SK-N-SH treated with all-trans-retinoic acid at 6 μM for 48 hours (cell line): Measurements from ENCODE around the gene CCNI2.

Experiments
- ATAC-seq: fragments of 200-7000 bp; cut with Tn5 transposase; 3 replicates; pipeline ENCODE4 v1.9.1; 2020; ENCODE audit warnings: mild to moderate bottlenecking, moderate library complexity
- ARNTL ChIP-seq: fragments of 450-650 bp; formaldehyde crosslinking; IDR thresholded peaks from 2 replicates; pipeline ENCODE4 v1.5.0; 2020; ENCODE audit warnings: low read depth, mild to moderate bottlenecking, moderate library complexity, borderline replicate concordance
- BACH2 ChIP-seq: fragments of 250-450 bp; sonication (Bioruptor Pico); IDR thresholded peaks from 2 replicates; pipeline ENCODE4 v1.9.0; 2021; ENCODE audit warnings: mild to moderate bottlenecking, borderline replicate concordance
- CSRNP3 ChIP-seq: fragments of 250-450 bp; sonication (Bioruptor Pico); IDR thresholded peaks from 2 replicates; pipeline ENCODE4 v1.5.1; 2021; ENCODE audit warnings: mild to moderate bottlenecking, moderate library complexity
- ESRRG ChIP-seq: fragments of 250-450 bp; sonication (Bioruptor Pico); IDR thresholded peaks from 2 replicates; pipeline ENCODE4 v1.6.1; 2021; ENCODE audit warnings: mild to moderate bottlenecking
- GLIS3 ChIP-seq: fragments of 250-450 bp; sonication (Bioruptor Pico); IDR thresholded peaks from 2 replicates; pipeline ENCODE4 v1.5.0; 2020; ENCODE audit warnings: mild to moderate bottlenecking, moderate library complexity
- ISL1 ChIP-seq: fragments of 250-450 bp; sonication (Bioruptor Pico); IDR thresholded peaks from 2 replicates; pipeline ENCODE4 v2.1.2; 2022; ENCODE audit warnings: mild to moderate bottlenecking, moderate library complexity
- OSR1 ChIP-seq: fragments of 250-450 bp; sonication (Bioruptor Pico); IDR thresholded peaks from 2 replicates; pipeline ENCODE4 v1.8.0; 2022; ENCODE audit warnings: moderate library complexity, mild to moderate bottlenecking, inconsistent platforms
- POU6F1 ChIP-seq: fragments of 250-450 bp; sonication (Bioruptor Pico); IDR thresholded peaks from 2 replicates; pipeline ENCODE4 v1.8.0; 2021; ENCODE audit warnings: low read depth, mild to moderate bottlenecking, moderate library complexity, borderline replicate concordance
- PPARA ChIP-seq: fragments of 250-450 bp; sonication (Bioruptor Pico); IDR thresholded peaks from 2 replicates; pipeline ENCODE4 v1.5.0; 2020; ENCODE audit warnings: mild to moderate bottlenecking, borderline replicate concordance
- RARB ChIP-seq: fragments of 250-450 bp; sonication (Bioruptor Pico); IDR thresholded peaks from 2 replicates; pipeline ENCODE4 v1.8.0; 2021; ENCODE audit warnings: mild to moderate bottlenecking, moderate library complexity
- SNAI2 ChIP-seq: fragments of 250-450 bp; sonication (Bioruptor Pico); IDR thresholded peaks from 2 replicates; pipeline ENCODE4 v1.5.0; 2020; ENCODE audit warnings: mild to moderate bottlenecking, moderate library complexity
- TOX ChIP-seq: fragments of 250-450 bp; sonication (Bioruptor Pico); IDR thresholded peaks from 2 replicates; pipeline ENCODE4 v1.8.0; 2021; ENCODE audit warnings: mild to moderate bottlenecking, moderate library complexity, borderline replicate concordance
- ZC3H10 ChIP-seq: fragments of 250-450 bp; sonication (Bioruptor Pico); IDR thresholded peaks from 2 replicates; pipeline ENCODE4 v1.5.1; 2021; ENCODE audit warnings: mild to moderate bottlenecking, moderate library complexity
- ZFP3 ChIP-seq: fragments of 250-450 bp; sonication (Bioruptor Pico); IDR thresholded peaks from 2 replicates; pipeline ENCODE4 v1.5.0; 2020; ENCODE audit warnings: mild to moderate bottlenecking, moderate library complexity
- ZFP30 ChIP-seq: fragments of 450-650 bp; formaldehyde crosslinking; IDR thresholded peaks from 2 replicates; pipeline ENCODE4 v1.5.0; 2022; ENCODE audit warnings: mild to moderate bottlenecking, moderate library complexity
- ZNF8 ChIP-seq: fragments of 450-650 bp; formaldehyde crosslinking; IDR thresholded peaks from 2 replicates; pipeline ENCODE4 v1.5.0; 2020; ENCODE audit warnings: mild to moderate bottlenecking, moderate library complexity
- TF ChIP-seq, protein P1 (sequence below): fragments of 250-450 bp; sonication (Bioruptor Pico); IDR thresholded peaks from 2 replicates; pipeline ENCODE4 v1.8.0; 2020; ENCODE audit warnings: mild to moderate bottlenecking, moderate library complexity, borderline replicate concordance

The CCNI2 gene

DNA sequence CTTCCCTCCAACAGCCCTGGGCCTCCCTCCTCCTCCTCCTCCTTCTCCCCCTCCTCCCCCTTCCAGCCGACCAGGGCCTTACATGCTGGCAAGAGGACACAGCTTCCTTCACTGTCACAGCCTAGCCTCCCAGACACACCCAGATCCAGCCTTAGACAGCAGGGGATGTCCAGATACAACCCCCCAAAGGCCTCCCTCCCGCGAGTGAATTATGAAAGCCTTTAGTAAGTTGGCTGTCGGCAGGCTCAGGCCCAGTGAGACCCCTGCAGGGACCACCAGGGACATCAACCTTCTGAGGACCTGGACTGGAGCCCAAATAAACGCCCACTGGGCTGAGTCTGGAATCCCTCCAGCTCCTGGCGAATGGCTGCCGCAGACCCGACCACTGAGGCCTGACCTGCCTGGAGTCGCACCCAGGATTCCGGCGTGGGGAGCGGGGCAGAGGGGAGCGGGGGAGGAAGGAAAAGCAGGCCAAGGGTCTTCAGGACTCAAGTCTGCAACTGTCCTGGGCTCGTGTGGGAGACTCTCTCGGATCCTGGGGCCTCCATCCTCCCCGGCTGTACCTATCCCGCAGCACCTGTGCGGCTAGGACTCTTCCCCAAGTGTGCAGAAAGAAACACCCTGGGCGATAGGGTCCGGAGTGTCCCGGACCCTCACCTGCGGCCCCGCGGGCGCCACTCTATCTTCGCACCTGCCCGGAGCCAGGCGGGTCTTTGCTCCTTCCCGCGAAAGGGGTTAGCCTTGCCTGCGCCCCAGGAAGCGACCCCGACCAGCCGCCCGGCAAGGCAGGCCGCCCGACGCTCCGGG, 29.1 kb downstream of the CCNI2 start:
- TF ChIP-seq SNAI2 (CRISPR knock-in tag) (no peak), ZFP3 (CRISPR knock-in tag) (no peak), PPARA (CRISPR knock-in tag) (no peak), ZFP30 (CRISPR knock-in tag) (no peak), OSR1 (CRISPR knock-in tag) (no peak), ISL1 (CRISPR knock-in tag) (no peak), TOX (no peak), ESRRG (CRISPR knock-in tag) (no peak), BACH2 (CRISPR knock-in tag) (no peak), GLIS3 (no peak), RARB (CRISPR knock-in tag) (no peak), ARNTL (CRISPR knock-in tag) (no peak)
- TF ChIP-seq, protein P1, sequence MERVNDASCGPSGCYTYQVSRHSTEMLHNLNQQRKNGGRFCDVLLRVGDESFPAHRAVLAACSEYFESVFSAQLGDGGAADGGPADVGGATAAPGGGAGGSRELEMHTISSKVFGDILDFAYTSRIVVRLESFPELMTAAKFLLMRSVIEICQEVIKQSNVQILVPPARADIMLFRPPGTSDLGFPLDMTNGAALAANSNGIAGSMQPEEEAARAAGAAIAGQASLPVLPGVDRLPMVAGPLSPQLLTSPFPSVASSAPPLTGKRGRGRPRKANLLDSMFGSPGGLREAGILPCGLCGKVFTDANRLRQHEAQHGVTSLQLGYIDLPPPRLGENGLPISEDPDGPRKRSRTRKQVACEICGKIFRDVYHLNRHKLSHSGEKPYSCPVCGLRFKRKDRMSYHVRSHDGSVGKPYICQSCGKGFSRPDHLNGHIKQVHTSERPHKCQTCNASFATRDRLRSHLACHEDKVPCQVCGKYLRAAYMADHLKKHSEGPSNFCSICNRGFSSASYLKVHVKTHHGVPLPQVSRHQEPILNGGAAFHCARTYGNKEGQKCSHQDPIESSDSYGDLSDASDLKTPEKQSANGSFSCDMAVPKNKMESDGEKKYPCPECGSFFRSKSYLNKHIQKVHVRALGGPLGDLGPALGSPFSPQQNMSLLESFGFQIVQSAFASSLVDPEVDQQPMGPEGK (CRISPR knock-in tag) = no peak

GRCh38 chr5:132776938-132777208, 29.6 kb downstream of the CCNI2 start:
- TF ChIP-seq TOX (no peak), ZNF8 (no peak), POU6F1 (CRISPR knock-in tag) (no peak), ESRRG (CRISPR knock-in tag) (no peak), SNAI2 (CRISPR knock-in tag) (no peak), PPARA (CRISPR knock-in tag) (no peak)
- TF ChIP-seq, protein P1 (CRISPR knock-in tag) = no peak
- peak; percentile 9; the same call in 2 of the 3 replicates for ATAC-seq

More for the DNA sequence above, 29.1 kb downstream of the CCNI2 start:
- ATAC-seq = peak; percentile 58

GRCh38 chr5:132777209-132778069, 30.2 kb downstream of the CCNI2 start, which contains the start of gene SEPTIN8:
Gene SEPTIN8, minus strand, starts transcription at chr5:132777239. Its CDS starts 102 bp downstream, at chr5:132777137.
- peak; percentile 62 for ATAC-seq
- TF ChIP-seq CSRNP3 (CRISPR knock-in tag) (no peak), POU6F1 (CRISPR knock-in tag) (no peak), PPARA (CRISPR knock-in tag) (no peak), ZFP3 (CRISPR knock-in tag) (no peak), ZC3H10 (no peak), ZFP30 (CRISPR knock-in tag) (no peak), GLIS3 (no peak), TOX (no peak), BACH2 (CRISPR knock-in tag) (no peak)
